Parathyroid adenoma (tissue), 2 donors: ENCODE measurements around the gene FAM20C.

Experiments used
- H2AFZ ChIP-seq: fragments of 300-600 bp; sonication (generic); one replicate; pipeline ENCODE4 v1.7.0; 2017; ENCODE audit warnings: antibody characterized with exemption, mild to moderate bottlenecking
- H3K27ac ChIP-seq: fragments of 300-600 bp; sonication (generic); one replicate; pipeline ENCODE4 v1.7.0; 2017
- H3K27me3 ChIP-seq: fragments of 300-600 bp; sonication (generic); one replicate; pipeline ENCODE4 v1.7.0; 2017; ENCODE audit warnings: low read length; ENCODE audit not compliant: control insufficient read depth, insufficient read depth
- H3K36me3 ChIP-seq: fragments of 300-600 bp; sonication (generic); one replicate; pipeline ENCODE4 v1.7.0; 2017; ENCODE audit warnings: low read length; ENCODE audit not compliant: control insufficient read depth, insufficient read depth
- H3K4me1 ChIP-seq: fragments of 300-600 bp; sonication (generic); one replicate; pipeline ENCODE4 v1.7.0; 2017; ENCODE audit warnings: control low read depth
- H3K4me2 ChIP-seq: fragments of 300-600 bp; sonication (generic); one replicate; pipeline ENCODE4 v1.7.0; 2017; ENCODE audit warnings: low read length
- H3K4me3 ChIP-seq: fragments of 300-600 bp; sonication (generic); one replicate; pipeline ENCODE4 v1.7.0; 2017; ENCODE audit warnings: low read depth, low read length
- H3K79me2 ChIP-seq: fragments of 300-600 bp; sonication (generic); one replicate; pipeline ENCODE4 v1.7.0; 2017; ENCODE audit warnings: control low read depth
- H3K9ac ChIP-seq: fragments of 300-600 bp; sonication (generic); one replicate; pipeline ENCODE4 v1.7.0; 2017; ENCODE audit warnings: mild to moderate bottlenecking
- H3K9me3 ChIP-seq: fragments of 300-600 bp; sonication (generic); one replicate; pipeline ENCODE4 v1.7.0; 2017; ENCODE audit warnings: low read length; ENCODE audit not compliant: control insufficient read depth
- TF ChIP-seq, protein P1 (sequence below): fragments of 300-600 bp; sonication (generic); IDR thresholded peaks from one replicate; pipeline ENCODE4 v1.7.0; 2017; ENCODE audit warnings: antibody characterized with exemption, mild to moderate bottlenecking
- donor health status: primary hyperparathyroidism.

The FAM20C gene

GRCh38 chr7:169276-170172, 22.8 kb upstream of the FAM20C start:
- Histone ChIP-seq H3K4me3 (no peak overlapping the region), H3K79me2 (no peaks in the 10 kb centered on the region), H3K9me3 (no peaks in the 10 kb centered on the region), H2AFZ (no peak overlapping the region), H3K27me3 (no peaks in the 10 kb centered on the region), H3K4me1 (no peaks in the 10 kb centered on the region), H3K27ac (no peak overlapping the region), H3K36me3 (no peaks in the 10 kb centered on the region), H3K9ac (no peak overlapping the region), H3K4me2 (no peak overlapping the region)
- TF ChIP-seq, protein P1, sequence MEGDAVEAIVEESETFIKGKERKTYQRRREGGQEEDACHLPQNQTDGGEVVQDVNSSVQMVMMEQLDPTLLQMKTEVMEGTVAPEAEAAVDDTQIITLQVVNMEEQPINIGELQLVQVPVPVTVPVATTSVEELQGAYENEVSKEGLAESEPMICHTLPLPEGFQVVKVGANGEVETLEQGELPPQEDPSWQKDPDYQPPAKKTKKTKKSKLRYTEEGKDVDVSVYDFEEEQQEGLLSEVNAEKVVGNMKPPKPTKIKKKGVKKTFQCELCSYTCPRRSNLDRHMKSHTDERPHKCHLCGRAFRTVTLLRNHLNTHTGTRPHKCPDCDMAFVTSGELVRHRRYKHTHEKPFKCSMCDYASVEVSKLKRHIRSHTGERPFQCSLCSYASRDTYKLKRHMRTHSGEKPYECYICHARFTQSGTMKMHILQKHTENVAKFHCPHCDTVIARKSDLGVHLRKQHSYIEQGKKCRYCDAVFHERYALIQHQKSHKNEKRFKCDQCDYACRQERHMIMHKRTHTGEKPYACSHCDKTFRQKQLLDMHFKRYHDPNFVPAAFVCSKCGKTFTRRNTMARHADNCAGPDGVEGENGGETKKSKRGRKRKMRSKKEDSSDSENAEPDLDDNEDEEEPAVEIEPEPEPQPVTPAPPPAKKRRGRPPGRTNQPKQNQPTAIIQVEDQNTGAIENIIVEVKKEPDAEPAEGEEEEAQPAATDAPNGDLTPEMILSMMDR, result no peak

DNA sequence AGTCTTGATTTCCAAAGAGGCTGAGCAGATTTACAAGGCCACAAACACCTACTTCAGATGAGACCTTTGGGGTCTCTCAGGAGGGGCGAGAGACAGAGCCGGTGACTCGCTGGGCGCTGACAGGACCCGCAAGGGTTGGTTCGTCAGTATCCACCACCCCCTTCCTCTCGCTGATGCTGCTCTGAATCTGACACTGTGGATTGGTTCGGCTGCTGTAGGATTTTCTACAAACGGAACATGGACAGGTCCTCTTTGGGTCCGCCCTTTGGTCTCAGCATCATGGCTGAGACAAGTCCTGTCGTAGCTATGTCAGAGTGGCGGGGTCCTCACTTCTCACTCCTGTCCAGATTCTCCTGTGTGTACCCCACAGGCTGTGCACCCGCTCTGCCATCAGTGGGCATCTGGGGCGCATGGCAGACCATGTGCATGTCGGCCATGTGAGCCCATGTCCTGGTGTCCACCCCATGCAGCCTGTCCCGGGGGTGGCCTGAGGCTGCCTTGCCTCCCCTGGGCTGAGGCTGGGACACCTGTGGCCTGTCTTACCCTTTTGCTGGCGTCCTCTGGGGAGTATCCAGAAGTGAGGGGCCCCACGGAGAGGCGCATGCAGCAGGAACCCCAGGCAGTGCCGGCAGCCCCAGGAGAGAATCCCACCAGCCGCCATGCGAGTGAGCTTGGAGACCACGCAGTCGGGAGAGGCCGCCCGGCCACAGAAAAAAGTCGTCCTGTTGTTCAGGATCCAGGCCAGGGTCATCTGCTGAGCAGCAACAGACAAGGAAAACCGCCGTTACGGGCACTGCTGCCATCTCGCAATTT, 21.6 kb upstream of the FAM20C start:
- Histone ChIP-seq H3K4me3 (no peak overlapping the region), H3K4me1 (no peaks in the 10 kb centered on the region), H3K27ac (no peak overlapping the region), H3K4me2 (no peak overlapping the region), H3K9ac (no peak overlapping the region), H3K79me2 (no peaks in the 10 kb centered on the region), H3K36me3 (no peaks in the 10 kb centered on the region), H3K9me3 (no peaks in the 10 kb centered on the region), H3K27me3 (no peaks in the 10 kb centered on the region), H2AFZ (no peak overlapping the region)
- TF ChIP-seq, protein P1, result no peak

DNA sequence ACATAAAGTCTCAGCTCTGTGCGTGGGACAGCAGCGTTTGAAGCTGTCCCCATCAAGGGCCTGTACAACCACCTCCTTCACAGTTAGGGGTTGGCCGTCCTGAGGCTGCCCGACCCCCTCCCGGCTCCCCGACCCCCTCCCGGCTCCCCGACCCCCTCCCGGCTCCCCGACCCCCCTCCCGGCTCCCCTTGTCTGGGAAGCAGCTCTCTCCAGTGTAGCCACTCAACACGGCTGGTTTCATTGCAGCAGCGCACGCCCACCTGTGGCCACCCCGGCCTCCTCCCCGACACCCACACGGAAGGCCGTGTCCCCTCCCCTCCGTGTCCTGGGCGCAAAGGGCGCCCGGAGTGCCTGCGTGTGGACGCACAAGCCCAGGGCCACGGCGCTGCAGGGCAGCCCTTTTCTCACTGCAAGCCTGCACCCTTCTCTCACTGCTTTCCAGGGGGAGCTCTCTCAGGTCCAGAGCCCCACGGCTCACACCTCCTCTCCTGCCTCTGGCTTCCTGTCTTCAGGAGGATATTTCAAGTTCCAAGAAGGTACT, 20.9 kb upstream of the FAM20C start:
- Histone ChIP-seq H2AFZ (no peak overlapping the region), H3K9ac (no peak overlapping the region), H3K27ac (no peak overlapping the region), H3K4me2 (no peak overlapping the region), H3K4me3 (no peak overlapping the region), H3K27me3 (no peaks in the 10 kb centered on the region), H3K79me2 (no peaks in the 10 kb centered on the region), H3K9me3 (no peaks in the 10 kb centered on the region), H3K36me3 (no peaks in the 10 kb centered on the region), H3K4me1 (no peaks in the 10 kb centered on the region)
- TF ChIP-seq, protein P1, result no peak

DNA sequence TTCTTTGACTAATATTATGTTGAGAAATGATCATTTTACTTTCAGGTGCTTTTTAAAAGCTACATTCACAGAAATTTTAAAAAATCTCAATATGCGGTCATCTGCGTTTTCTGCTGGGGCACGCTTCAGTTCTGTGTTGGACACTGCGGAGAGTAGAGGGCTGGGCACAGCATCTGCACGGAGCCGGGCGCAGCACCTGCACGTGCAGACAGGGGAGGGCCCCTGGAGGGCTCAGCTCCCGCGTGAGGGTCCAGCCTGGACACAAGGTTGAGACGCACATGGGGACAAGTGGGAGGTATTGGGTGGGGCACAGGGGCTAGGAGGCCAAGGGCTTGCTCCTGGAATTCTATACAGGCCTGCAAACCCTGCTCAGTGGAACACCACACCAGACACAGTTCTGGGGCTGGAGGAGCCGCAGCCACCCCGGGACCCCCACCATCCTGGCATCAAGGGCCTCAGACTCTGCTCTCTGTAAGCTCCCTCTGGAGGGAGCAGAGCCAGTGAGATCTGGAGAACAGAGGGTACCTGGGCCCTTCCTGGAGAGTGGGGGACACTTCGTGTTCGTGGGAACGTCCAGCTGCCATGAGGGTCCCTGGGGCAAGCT, 20.4 kb upstream of the FAM20C start:
- TF ChIP-seq, protein P1, result no peak
- Histone ChIP-seq H3K9me3 (no peaks in the 10 kb centered on the region), H3K36me3 (no peaks in the 10 kb centered on the region)

More for the DNA sequence above, 20.4 kb upstream of the FAM20C start:
- Histone ChIP-seq H3K4me3 (no peak overlapping the region), H3K27me3 (no peaks in the 10 kb centered on the region), H2AFZ (no peak overlapping the region), H3K79me2 (no peaks in the 10 kb centered on the region), H3K4me1 (no peaks in the 10 kb centered on the region), H3K27ac (no peak overlapping the region), H3K4me2 (no peak overlapping the region), H3K9ac (no peak overlapping the region)
